Measurements from ENCODE around the gene SERPINB3.
"Not testable (repeated sequence)": the region's sequence is repeated elsewhere in the genome, so short reads cannot be mapped to it uniquely, and the experiment has no call there.

- TF ChIP-seq POLR2A (IDR thresholded peaks at IDR 0.05; ENCODE audit: low read depth, low read length); POLR2AphosphoS5 (IDR thresholded peaks at IDR 0.05; ENCODE audit: low read depth, low read length); TAF1 (IDR thresholded peaks at IDR 0.05; ENCODE audit: borderline replicate concordance, low read depth, low read length): not testable (repeated sequence)
Observed at GRCh38 chr18:63641157-63641680, 20.5 kb downstream of the SERPINB3 start.

Measured in GM12892 (cell line).